Measurements from ENCODE around the gene EFHC2. TPM values are rescaled to one million over a fixed set of nuclear protein-coding genes. Genes with fewer than 3 reads are reported as not detected.

EFHC2 gene
- total RNA-seq, 1 donor from 2014 or later = 11.7 TPM

GRCh38 chrX:44349561-44349960, 6.1 kb upstream of the EFHC2 start:
- TF ChIP-seq CTCF (IDR thresholded peaks at IDR 0.05; ENCODE audit: borderline replicate concordance) = no peak
- H3K27me3 ChIP-seq (ENCODE audit: low read depth) = no peaks in the 10 kb centered on the region
- H3K9me3 ChIP-seq (replicated peaks) = no peaks in the 10 kb centered on the region
- DNase-seq = no peak
- no peaks in the 10 kb centered on the region for H3K4me1 ChIP-seq
- no peak overlapping the region for H3K4me3 ChIP-seq
- no peaks in the 10 kb centered on the region for H3K36me3 ChIP-seq
- intact Hi-C loops (cut with micrococcal nuclease) = no loop called here
- H3K27ac ChIP-seq (replicated peaks) = no peak overlapping the region

DNA sequence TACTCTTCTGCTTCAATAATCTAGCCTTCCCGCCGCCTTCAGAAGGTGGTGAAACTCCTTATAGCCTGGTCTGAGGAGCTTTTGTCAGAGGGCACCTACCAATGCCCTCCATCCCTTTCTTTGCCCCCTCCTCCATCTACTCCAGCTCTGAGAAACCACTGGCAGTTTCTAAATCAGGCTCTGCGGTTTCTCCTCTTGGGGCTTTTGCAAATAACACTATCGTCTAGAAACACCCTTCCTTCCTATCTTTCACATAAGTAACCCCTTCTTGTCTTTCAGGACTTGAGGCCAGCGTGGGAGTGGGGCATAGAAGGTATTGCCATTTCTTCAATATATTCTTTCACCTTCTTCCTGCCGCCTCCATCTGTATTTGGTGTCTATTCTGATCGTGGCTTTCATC, 1.2 kb upstream of the EFHC2 start:
- Histone ChIP-seq H3K9me3 (replicated peaks) (no peaks in the 10 kb centered on the region), H3K27ac (replicated peaks) (no peak overlapping the region), H3K4me1 (peaks cover 4% of the 10 kb centered on the region), H3K36me3 (no peaks in the 10 kb centered on the region), H3K27me3 (ENCODE audit: low read depth) (no peaks in the 10 kb centered on the region), H3K4me3 (no peak overlapping the region)
- TF ChIP-seq CTCF (IDR thresholded peaks at IDR 0.05; ENCODE audit: borderline replicate concordance) = no peak
- no peak for DNase-seq
- intact Hi-C loops (cut with micrococcal nuclease) = no loop called here

- Histone ChIP-seq H3K36me3 (no peaks in the 10 kb centered on the region), H3K27me3 (ENCODE audit: low read depth) (no peaks in the 10 kb centered on the region), H3K9me3 (replicated peaks) (no peaks in the 10 kb centered on the region), H3K4me1 (peaks cover 4% of the 10 kb centered on the region), H3K27ac (replicated peaks) (no peak overlapping the region), H3K4me3 (peak overlapping the region; percentile 63)
- TF ChIP-seq CTCF (IDR thresholded peaks at IDR 0.05; ENCODE audit: borderline replicate concordance) = no peak
- DNase-seq = no peak
- intact Hi-C loops (cut with micrococcal nuclease) = no loop called here
Observed at GRCh38 chrX:44344194-44344593, 722 bp upstream of the EFHC2 start.

- no peak for TF ChIP-seq CTCF (IDR thresholded peaks at IDR 0.05; ENCODE audit: borderline replicate concordance)
Observed at GRCh38 chrX:44342866-44343265, 606 bp downstream of the EFHC2 start.

GRCh38 chrX:44338361-44338760, 5.1 kb downstream of the EFHC2 start:
- no peak for TF ChIP-seq CTCF (IDR thresholded peaks at IDR 0.05; ENCODE audit: borderline replicate concordance)
- intact Hi-C loops (cut with micrococcal nuclease) = no loop called here
- Histone ChIP-seq H3K27me3 (ENCODE audit: low read depth) (no peaks in the 10 kb centered on the region), H3K27ac (replicated peaks) (no peak overlapping the region), H3K4me1 (peaks cover 4% of the 10 kb centered on the region), H3K9me3 (replicated peaks) (no peaks in the 10 kb centered on the region), H3K4me3 (no peak overlapping the region), H3K36me3 (no peaks in the 10 kb centered on the region)
- DNase-seq = no peak

More at GRCh38 chrX:44342866-44343265, 606 bp downstream of the EFHC2 start:
- intact Hi-C loops (cut with micrococcal nuclease) = no loop called here
- peaks cover 4% of the 10 kb centered on the region for H3K4me1 ChIP-seq
- DNase-seq = no peak
- H3K27ac ChIP-seq (replicated peaks) = no peak overlapping the region
- H3K9me3 ChIP-seq (replicated peaks) = no peaks in the 10 kb centered on the region
- peak overlapping the region; percentile 63 for H3K4me3 ChIP-seq
- H3K36me3 ChIP-seq = no peaks in the 10 kb centered on the region
- H3K27me3 ChIP-seq (ENCODE audit: low read depth) = no peaks in the 10 kb centered on the region

DNA sequence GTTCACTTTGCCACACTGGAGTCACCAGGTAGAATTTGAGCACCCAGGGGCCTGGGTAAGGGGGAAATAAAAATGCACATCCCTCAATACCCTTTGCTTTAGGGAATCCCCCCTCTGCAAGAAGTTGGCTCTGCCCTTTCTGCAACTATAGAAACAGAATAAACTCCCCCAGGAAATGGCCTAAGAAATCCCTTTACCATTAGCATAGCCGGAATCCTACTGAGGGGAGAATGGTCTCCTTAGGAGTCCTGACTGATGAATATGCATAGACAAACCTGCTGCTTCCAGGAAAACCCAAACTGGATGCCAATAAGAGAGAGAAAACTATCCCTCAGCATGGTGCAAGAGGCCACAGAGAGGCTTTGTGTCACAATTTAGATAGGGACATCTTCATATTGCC, 11.0 kb downstream of the EFHC2 start:
- Histone ChIP-seq H3K27me3 (ENCODE audit: low read depth) (no peaks in the 10 kb centered on the region), H3K36me3 (no peaks in the 10 kb centered on the region), H3K4me1 (no peaks in the 10 kb centered on the region), H3K9me3 (replicated peaks) (no peaks in the 10 kb centered on the region), H3K4me3 (no peak overlapping the region), H3K27ac (replicated peaks) (no peak overlapping the region)
- intact Hi-C loops (cut with micrococcal nuclease) = no loop called here
- no peak for DNase-seq
- TF ChIP-seq CTCF (IDR thresholded peaks at IDR 0.05; ENCODE audit: borderline replicate concordance) = no peak
